IMR-90 (cell line): ENCODE data around the gene ZNF586. TPM values are rescaled to one million over a fixed set of nuclear protein-coding genes. Genes with fewer than 3 reads are reported as not detected.

Experiments
- ATAC-seq: fragments of 200-7000 bp; cut with Tn5 transposase; 2 replicates; pipeline ENCODE4 v1.9.1; 2020; ENCODE audit warnings: low read depth, mild to moderate bottlenecking, moderate library complexity
- BruUV-seq: library from RNA; stranded (reverse); fragments of 400-500 nt; replicated peaks from 2 replicates; lab custom pipeline; 2021; lab: Mats Ljungman, UMichigan
- CTCF ChIA-PET: fragments of 300-600 bp; formaldehyde crosslinking; extraction: SDS; loops from one replicate; lab custom pipeline; 2021; ENCODE audit warnings: antibody characterized with exemption; lab: Yijun Ruan, JAX
- POLR2A ChIA-PET: fragments of 300-600 bp; sonication (Branson Sonifier 250); formaldehyde crosslinking; loops from one replicate; lab custom pipeline; 2022; ENCODE audit warnings: antibody characterized with exemption; ENCODE audit not compliant: unreplicated experiment; lab: Charles Lee
- DNase-seq: peaks from one replicate; pipeline ENCODE4 v3.0.0; 2013
- H2AFZ ChIP-seq: replicated peaks from 2 replicates; pipeline ENCODE3; 2013; ENCODE audit warnings: low read length, mild to moderate bottlenecking; ENCODE audit not compliant: poor library complexity
- H2AK5ac ChIP-seq: 2 replicates; pipeline ENCODE4 v1.6.1; 2013; ENCODE audit warnings: low read depth, low read length, inconsistent platforms
- H2AK9ac ChIP-seq: replicated peaks from 2 replicates; pipeline ENCODE3; 2013; ENCODE audit warnings: mild to moderate bottlenecking, low read depth, low read length, moderate library complexity; ENCODE audit not compliant: poor library complexity
- H2BK120ac ChIP-seq: 2 replicates; pipeline ENCODE4 v1.6.1; 2013; ENCODE audit warnings: low read depth, low read length, inconsistent platforms
- H2BK15ac ChIP-seq: 3 replicates; pipeline ENCODE4 v1.6.1; 2013; ENCODE audit warnings: low read depth, low read length, inconsistent platforms
- H2BK20ac ChIP-seq: 2 replicates; pipeline ENCODE4 v1.6.1; 2013; ENCODE audit warnings: low read depth, mild to moderate bottlenecking, inconsistent platforms, low read length, moderate library complexity
- H2BK5ac ChIP-seq: 2 replicates; pipeline ENCODE4 v1.6.1; 2013; ENCODE audit warnings: mild to moderate bottlenecking, low read depth, low read length, inconsistent platforms; ENCODE audit not compliant: poor library complexity, severe bottlenecking
- H3K14ac ChIP-seq: replicated peaks from 2 replicates; pipeline ENCODE4 v1.6.1; 2013; ENCODE audit warnings: low read depth, low read length, inconsistent platforms
- H3K18ac ChIP-seq: 2 replicates; pipeline ENCODE4 v1.6.1; 2013; ENCODE audit warnings: low read depth, low read length, control low read depth
- H3K23ac ChIP-seq: 2 replicates; pipeline ENCODE4 v1.6.1; 2013; ENCODE audit warnings: low read depth, low read length, inconsistent platforms
- H3K27ac ChIP-seq: 2 replicates; pipeline ENCODE4 v1.5.1; 2013; ENCODE audit warnings: mild to moderate bottlenecking, control low read depth, low read length; ENCODE audit not compliant: insufficient read depth
- H3K27me3 ChIP-seq: 2 replicates; pipeline ENCODE4 v1.6.1; 2013; ENCODE audit warnings: low read length; ENCODE audit not compliant: control insufficient read depth, insufficient read depth
- H3K36me3 ChIP-seq: 2 replicates; pipeline ENCODE4 v1.6.1; 2013; ENCODE audit warnings: low read length, mixed read lengths; ENCODE audit not compliant: control insufficient read depth, insufficient read depth
- H3K4ac ChIP-seq: 2 replicates; pipeline ENCODE4 v1.6.1; 2013; ENCODE audit warnings: low read depth, low read length, inconsistent platforms
- H3K4me1 ChIP-seq: 2 replicates; pipeline ENCODE4 v1.6.1; 2013; ENCODE audit warnings: low read length, mixed read lengths; ENCODE audit not compliant: control insufficient read depth, insufficient read depth
- H3K4me2 ChIP-seq: 2 replicates; pipeline ENCODE4 v1.6.1; 2013; ENCODE audit warnings: low read depth, mild to moderate bottlenecking, control low read depth, low read length, moderate library complexity
- H3K4me3 ChIP-seq: 2 replicates; pipeline ENCODE4 v1.5.1; 2013; ENCODE audit warnings: low read depth, mild to moderate bottlenecking, control low read depth, low read length, moderate library complexity; ENCODE audit not compliant: insufficient read depth
- H3K56ac ChIP-seq: 2 replicates; pipeline ENCODE4 v1.6.1; 2013; ENCODE audit warnings: low read length, inconsistent platforms; ENCODE audit not compliant: insufficient read depth; ENCODE audit errors: extremely low read depth
- H3K79me1 ChIP-seq, 2 experiments: 2 replicates each; pipeline ENCODE4 v1.6.1; 2013; ENCODE audit warnings: low read length in 2 of 2, inconsistent platforms in 1 of 2, low read depth in 1 of 2
- H3K9ac ChIP-seq: 2 replicates; pipeline ENCODE4 v1.6.1; 2013; ENCODE audit warnings: low read depth, low read length, control low read depth
- H3K9me1 ChIP-seq: 2 replicates; pipeline ENCODE4 v1.6.1; 2013; ENCODE audit warnings: low read length, inconsistent platforms; ENCODE audit not compliant: insufficient read depth
- H3K9me3 ChIP-seq: 2 replicates; pipeline ENCODE4 v1.6.1; 2013; ENCODE audit warnings: low read length; ENCODE audit not compliant: control insufficient read depth, insufficient read depth
- H4K20me1 ChIP-seq: 2 replicates; pipeline ENCODE4 v1.6.1; 2013; ENCODE audit warnings: low read length, inconsistent platforms; ENCODE audit not compliant: insufficient read depth
- H4K5ac ChIP-seq: 2 replicates; pipeline ENCODE4 v1.6.1; 2013; ENCODE audit warnings: mild to moderate bottlenecking, low read depth, low read length, control low read depth
- H4K8ac ChIP-seq, 2 experiments: 2 replicates each; pipeline ENCODE4 v1.6.1; 2013; ENCODE audit warnings: low read depth in 2 of 2, low read length in 2 of 2, control low read depth in 1 of 2, inconsistent platforms in 1 of 2
- H4K91ac ChIP-seq: 2 replicates; pipeline ENCODE4 v1.6.1; 2013; ENCODE audit warnings: low read depth, low read length, inconsistent platforms; ENCODE audit not compliant: insufficient read depth
- BHLHE40 ChIP-seq: fragments of 150-350 bp; IDR thresholded peaks from 2 replicates; pipeline ENCODE4 v1.6.1; 2016; ENCODE audit warnings: mild to moderate bottlenecking, low read depth, low read length
- CEBPB ChIP-seq: IDR thresholded peaks from 2 replicates; pipeline ENCODE4 v1.6.1; 2012; ENCODE audit warnings: low read depth, low read length, improper control_type of control experiment
- CHD1 ChIP-seq: IDR thresholded peaks from 2 replicates; pipeline ENCODE4 v1.6.1; 2012; ENCODE audit warnings: low read depth, low read length, improper control_type of control experiment
- CTCF ChIP-seq: conservative IDR thresholded peaks from 2 replicates; pipeline ENCODE4 v1.5.1; 2012; ENCODE audit warnings: mild to moderate bottlenecking, low read depth, low read length, improper control_type of control experiment
- ELK1 ChIP-seq: fragments of 150-350 bp; IDR thresholded peaks from 2 replicates; pipeline ENCODE4 v1.6.1; 2016; ENCODE audit warnings: low read depth, mild to moderate bottlenecking, low read length, moderate library complexity, borderline replicate concordance
- MAFK ChIP-seq: IDR thresholded peaks from 2 replicates; pipeline ENCODE4 v1.6.1; 2012; ENCODE audit warnings: low read depth, low read length, improper control_type of control experiment
- POLR2A ChIP-seq: IDR thresholded peaks from 2 replicates; pipeline ENCODE4 v1.6.1; 2012; ENCODE audit warnings: mild to moderate bottlenecking, low read depth, low read length
- RAD21 ChIP-seq: IDR thresholded peaks from 2 replicates; pipeline ENCODE4 v1.6.1; 2012; ENCODE audit warnings: low read length, improper control_type of control experiment
- USF2 ChIP-seq: fragments of 150-350 bp; IDR thresholded peaks from 2 replicates; pipeline ENCODE4 v1.6.1; 2017; ENCODE audit warnings: mild to moderate bottlenecking, antibody characterized with exemption, low read length, low read depth
- WGBS, 2 experiments: methylation state at CpG; one replicate each; pipeline versions ENCODE4 v1.1.5 to v1.1.7; 2013; ENCODE audit warnings: missing lambda C conversion rate in 2 of 2; ENCODE audit not compliant: insufficient read length in 1 of 2; ENCODE audit errors: extremely low coverage in 2 of 2; 5-methylcytosine and 5-hydroxymethylcytosine counted together
- dilution Hi-C: fragments of 300-500 bp; cut with HindIII; formaldehyde crosslinking; loops from one replicate; pipeline ENCODE4 v1.14.3; 2018; ENCODE audit warnings: low sequenced_read_pairs; ENCODE audit not compliant: unreplicated experiment
- in situ Hi-C: fragments of 300-500 bp; cut with MboI; formaldehyde crosslinking; loops from 3 replicates; pipeline ENCODE4 v1.14.3; 2019; ENCODE audit warnings: low sequenced_read_pairs, inconsistent platforms, mixed read lengths
- intact Hi-C: fragments of 100-400 bp; cut with micrococcal nuclease; formaldehyde crosslinking; loops from 2 replicates; pipeline ENCODE4 v1.10.0; 2022
- polyA plus RNA-seq, 3 experiments: library from polyadenylated mRNA; depleted of rRNA; stranded (reverse); fragments of >200 nt; gene quantifications; 2 replicates each; pipeline ENCODE4 v1.2.3, GENCODE V29; 2012; ENCODE audit warnings: low replicate concordance in 1 of 3
- total RNA-seq: library from RNA; depleted of rRNA; stranded (reverse); fragments of >200 nt; gene quantifications from 2 replicates; pipeline ENCODE4 v1.2.3, GENCODE V29; 2012

Gene ZNF586
- total and polyA plus RNA-seq, 2 of the 4 experiments (the other 2 are of a cell fraction) = 5.6 to 18.6 TPM

- in situ Hi-C loops = no loop called here
- intact Hi-C loops = no loop called here
- Histone ChIP-seq H3K4ac (peak overlapping the region; percentile 51; the same call in 1 of the 2 replicates), H2BK20ac (no peak overlapping the region), H2AFZ (no peak overlapping the region), H3K56ac (no peak overlapping the region), H2AK9ac (no peak overlapping the region), H3K4me2 (no peak overlapping the region), H3K14ac (no peak overlapping the region), H3K9ac (no peak overlapping the region), H3K27me3 (no peaks in the 10 kb centered on the region), H3K27ac (0 out of 2 replicates have a peak overlapping the region, but pooled peaks have one; percentile 28), H4K5ac (no peak overlapping the region), H4K20me1 (no peaks in the 10 kb centered on the region), H2BK15ac (no peak overlapping the region), H3K79me1 (peaks cover 18 to 34% of the 10 kb centered on the region in 2 experiments), H3K18ac (no peak overlapping the region), H2BK120ac (no peak overlapping the region), H4K8ac (no peak overlapping the region), H2BK5ac (no peak overlapping the region), H2AK5ac (peak overlapping the region; percentile 70), H3K36me3 (peaks cover 3% of the 10 kb centered on the region), H3K4me1 (peaks cover 6% of the 10 kb centered on the region), H3K9me1 (no peaks in the 10 kb centered on the region; the same call in 1 of the 2 replicates), H3K4me3 (no peak overlapping the region), H3K23ac (no peak overlapping the region), H3K9me3 (no peaks in the 10 kb centered on the region), H4K91ac (0 out of 2 replicates have a peak overlapping the region, but pooled peaks have one; percentile 12)
- no TSS peak for BruUV-seq
- TF ChIP-seq BHLHE40 (no peak), ELK1 (no peak), CTCF (no peak), POLR2A (no peak), CHD1 (no peak), MAFK (no peak), RAD21 (no peak), CEBPB (no peak), USF2 (no peak)
- whole genome bisulfite sequencing, 2 experiments = no CpG with 5 or more reads among the region's 4 CpGs
- CTCF ChIA-PET = interaction anchor here (0.5 kb wide), 1 partner anchor 10 kb away, joined by 3 read pairs; no protein-coding TSS in a partner anchor
- POLR2A ChIA-PET = no interaction called here
- dilution Hi-C loops = no loop called here
- DNase-seq (no peak), ATAC-seq (no peak)
These were observed 32.8 kb downstream of the ZNF586 start for GRCh38 chr19:57802269-57802668.
